PC-9 (cell line): ENCODE measurements around the gene ABHD18.

Experiments used
- CTCF ChIP-seq: fragments of 200-600 bp; sonication (generic); conservative IDR thresholded peaks from 2 replicates; pipeline ENCODE4 v1.6.1; 2017; ENCODE audit warnings: mixed run types, antibody characterized with exemption, mild to moderate bottlenecking, moderate library complexity
- EZH2 ChIP-seq: fragments of 200-600 bp; sonication (generic); IDR thresholded peaks from 2 replicates; pipeline ENCODE4 v1.8.0; 2017; ENCODE audit warnings: antibody characterized with exemption, low read depth

- TF ChIP-seq CTCF (no peak), EZH2 (no peak)
These were observed 96.6 kb downstream of the ABHD18 start for GRCh38 chr4:128061566-128062536.
